ENCODE data around the gene TRIM54.

The TRIM54 gene

DNA sequence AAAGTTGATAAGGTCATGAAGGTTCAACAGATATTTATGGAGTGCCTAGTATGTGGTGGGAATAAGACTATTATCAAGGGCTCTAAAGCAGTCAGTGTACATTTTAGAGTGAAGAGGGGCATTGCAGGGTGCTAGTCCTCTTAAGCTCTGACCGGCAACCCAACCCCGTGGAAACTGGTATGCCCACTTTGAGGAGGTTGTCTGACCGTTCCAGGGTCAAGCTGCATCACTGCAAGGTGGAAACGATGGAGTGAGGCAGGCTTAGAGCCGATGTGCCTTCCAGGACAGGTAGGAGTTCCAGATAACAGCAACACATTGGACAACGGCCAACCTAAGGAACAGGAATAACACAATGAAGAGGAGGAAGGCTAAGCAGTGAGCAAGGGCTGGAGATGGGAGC lies 27.4 kb downstream of the TRIM54 start:
- Histone ChIP-seq H2BK5ac (ENCODE audit: low read depth, low read length, poor library complexity) (no peak overlapping the region), H3K4me3 (ENCODE audit: low read depth, low read length) (no peak overlapping the region), H3K79me1 (ENCODE audit: low read length) (no peaks in the 10 kb centered on the region), H3K9me3 (ENCODE audit: insufficient read depth, low read depth, low read length) (peaks cover 5% of the 10 kb centered on the region), H2AFZ (ENCODE audit: insufficient read depth, low read length, poor library complexity) (no peak overlapping the region), H3K4me1 (ENCODE audit: control insufficient read depth in 1 of 2, insufficient read depth in 2 of 2, low read length in 2 of 2) (peaks cover 4 to 10% of the 10 kb centered on the region in 2 experiments), H2BK120ac (ENCODE audit: insufficient read depth, low read length, poor library complexity) (no peak overlapping the region), H3K18ac (ENCODE audit: low read length) (no peak overlapping the region), H4K12ac (ENCODE audit: low read depth, low read length) (no peak overlapping the region), H2BK12ac (ENCODE audit: low read length) (no peak overlapping the region), H3K14ac (ENCODE audit: low read length) (no peak overlapping the region), H3K4me2 (ENCODE audit: low read length) (no peak overlapping the region), H4K8ac (ENCODE audit: low read depth, low read length) (no peak overlapping the region), H3K9ac (ENCODE audit: low read length) (no peak overlapping the region), H3K79me2 (ENCODE audit: control insufficient read depth, insufficient read depth, low read length, poor library complexity) (no peaks in the 10 kb centered on the region), H2AK5ac (ENCODE audit: low read length) (no peak overlapping the region), H4K91ac (ENCODE audit: low read depth, low read length) (no peak overlapping the region), H3K27ac (ENCODE audit: low read depth, low read length) (no peak overlapping the region), H3K23ac (ENCODE audit: low read length) (no peak overlapping the region), H3K36me3 (ENCODE audit: control insufficient read depth in 1 of 2, insufficient read depth in 2 of 2, low read length in 2 of 2) (peaks cover 3 to 11% of the 10 kb centered on the region in 2 experiments), H3K4ac (ENCODE audit: low read depth, low read length) (no peak overlapping the region), H3K27me3 (ENCODE audit: insufficient read depth, low read length) (peaks cover 31% of the 10 kb centered on the region)
- no peak for DNase-seq
- no CpG with 5 or more reads among the region's 6 CpGs for WGBS (ENCODE audit: extremely low coverage, insufficient coverage, insufficient read length)

DNA sequence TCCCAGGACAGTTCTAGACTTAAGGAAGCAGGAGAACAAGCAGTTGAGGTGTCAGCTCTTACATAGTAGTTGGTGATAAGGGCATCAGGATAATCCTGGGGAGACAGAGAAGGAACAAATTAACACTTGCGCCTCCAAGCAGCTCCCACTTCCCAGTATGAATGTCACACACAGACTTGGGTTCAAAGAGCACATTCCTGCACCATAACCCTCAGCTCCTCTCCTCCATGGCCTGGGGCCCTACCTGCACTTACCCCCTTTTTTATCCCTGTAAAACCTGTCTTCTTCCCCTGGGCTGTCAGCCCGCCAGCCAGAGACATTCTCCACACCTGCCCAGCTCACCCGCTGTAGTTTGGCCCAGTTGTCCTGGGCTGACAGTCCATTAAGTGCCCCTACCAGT lies 29.9 kb downstream of the TRIM54 start:
- Histone ChIP-seq H2AK5ac (ENCODE audit: low read length) (no peak overlapping the region), H4K8ac (ENCODE audit: low read depth, low read length) (no peak overlapping the region), H3K27me3 (ENCODE audit: insufficient read depth, low read length) (peaks cover 12% of the 10 kb centered on the region), H3K4ac (ENCODE audit: low read depth, low read length) (no peak overlapping the region), H3K27ac (ENCODE audit: low read depth, low read length) (no peak overlapping the region), H3K23ac (ENCODE audit: low read length) (no peak overlapping the region), H3K9ac (ENCODE audit: low read length) (no peak overlapping the region), H3K4me1 (ENCODE audit: control insufficient read depth in 1 of 2, insufficient read depth in 2 of 2, low read length in 2 of 2) (peaks cover 4 to 10% of the 10 kb centered on the region in 2 experiments), H3K79me1 (ENCODE audit: low read length) (no peaks in the 10 kb centered on the region), H3K36me3 (ENCODE audit: control insufficient read depth in 1 of 2, insufficient read depth in 2 of 2, low read length in 2 of 2) (peaks cover 7 to 11% of the 10 kb centered on the region in 2 experiments), H3K4me3 (ENCODE audit: low read depth, low read length) (no peak overlapping the region), H4K91ac (ENCODE audit: low read depth, low read length) (no peak overlapping the region), H3K18ac (ENCODE audit: low read length) (no peak overlapping the region), H3K9me3 (ENCODE audit: insufficient read depth, low read depth, low read length) (peaks cover 1% of the 10 kb centered on the region), H3K4me2 (ENCODE audit: low read length) (no peak overlapping the region), H2BK5ac (ENCODE audit: low read depth, low read length, poor library complexity) (no peak overlapping the region), H2BK12ac (ENCODE audit: low read length) (no peak overlapping the region), H3K14ac (ENCODE audit: low read length) (no peak overlapping the region), H3K79me2 (ENCODE audit: control insufficient read depth, insufficient read depth, low read length, poor library complexity) (no peaks in the 10 kb centered on the region), H2AFZ (ENCODE audit: insufficient read depth, low read length, poor library complexity) (no peak overlapping the region), H2BK120ac (ENCODE audit: insufficient read depth, low read length, poor library complexity) (no peak overlapping the region), H4K12ac (ENCODE audit: low read depth, low read length) (no peak overlapping the region)
- no peak for DNase-seq
- WGBS (ENCODE audit: extremely low coverage, insufficient coverage, insufficient read length): no CpG with 5 or more reads among the region's 3 CpGs

DNA sequence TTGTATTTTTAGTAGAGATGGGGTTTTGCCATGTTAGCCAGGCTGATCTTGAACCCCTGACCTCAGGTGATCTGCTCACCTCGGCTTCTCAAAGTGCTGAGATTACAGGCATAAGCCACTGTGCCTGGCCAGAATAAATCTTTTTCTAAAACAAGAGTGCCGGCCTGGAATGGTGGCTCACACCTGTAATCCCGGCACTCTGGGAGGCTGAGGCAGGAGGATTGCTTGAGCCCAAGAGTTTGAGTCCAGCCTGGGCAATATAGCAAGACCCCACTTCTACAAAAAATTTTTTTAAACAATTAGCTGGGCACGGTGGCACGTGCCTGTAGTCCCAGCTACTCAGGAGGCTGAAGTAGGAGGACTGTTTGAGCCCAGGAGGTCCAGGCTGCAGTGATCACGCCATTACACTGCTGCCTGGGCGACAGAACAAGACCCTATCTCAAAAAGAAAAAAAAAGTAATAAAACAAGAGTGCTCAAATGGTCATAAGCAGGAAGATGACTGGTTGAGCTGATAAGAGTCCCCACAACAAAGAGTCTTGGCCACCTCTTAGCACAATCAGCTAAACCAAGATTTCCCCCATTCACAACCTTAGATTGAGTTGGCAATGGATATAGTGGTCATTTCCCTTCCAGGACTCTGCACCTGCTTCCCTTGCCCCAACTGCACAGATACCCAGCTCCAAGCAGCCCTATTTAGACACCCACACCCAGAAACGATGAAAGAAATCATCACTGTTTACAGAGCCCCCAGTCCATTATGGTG lies 31.8 kb downstream of the TRIM54 start:
- peaks cover 7 to 13% of the 10 kb centered on the region in 2 experiments for H3K36me3 ChIP-seq (ENCODE audit: control insufficient read depth in 1 of 2, insufficient read depth in 2 of 2, low read length in 2 of 2)
- no peak for DNase-seq
- H3K79me1 ChIP-seq (ENCODE audit: low read length): no peaks in the 10 kb centered on the region

DNA sequence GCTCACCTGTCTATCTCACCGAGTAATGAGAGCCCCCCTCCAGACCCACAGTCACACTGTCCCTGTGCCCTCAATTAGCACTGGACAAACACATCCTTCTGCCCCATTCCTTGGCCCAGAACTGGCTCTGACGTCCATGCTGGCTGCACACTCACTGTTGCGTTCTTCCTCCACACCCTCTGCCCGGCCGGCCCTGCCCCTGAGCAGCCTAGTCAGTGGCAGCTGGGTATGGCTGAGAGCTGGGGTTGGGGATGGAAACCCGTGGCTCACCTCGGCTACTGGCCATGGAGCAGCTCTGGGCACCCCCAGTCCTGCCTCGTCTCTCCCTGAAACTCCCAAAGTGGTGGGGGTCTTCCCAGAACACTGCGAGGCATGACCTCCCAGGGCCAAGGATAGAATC lies 32.5 kb downstream of the TRIM54 start:
- no CpG with 5 or more reads among the region's 9 CpGs for WGBS (ENCODE audit: extremely low coverage, insufficient coverage, insufficient read length)
- no peak overlapping the region for H2AK5ac ChIP-seq (ENCODE audit: low read length)
- no peak overlapping the region for H2BK5ac ChIP-seq (ENCODE audit: low read depth, low read length, poor library complexity)
- H3K79me2 ChIP-seq (ENCODE audit: control insufficient read depth, insufficient read depth, low read length, poor library complexity): no peaks in the 10 kb centered on the region
- no peak overlapping the region for H2AFZ ChIP-seq (ENCODE audit: insufficient read depth, low read length, poor library complexity)
- no peak overlapping the region for H3K14ac ChIP-seq (ENCODE audit: low read length)
- H3K4ac ChIP-seq (ENCODE audit: low read depth, low read length): no peak overlapping the region
- peaks cover 6 to 11% of the 10 kb centered on the region in 2 experiments for H3K36me3 ChIP-seq (ENCODE audit: control insufficient read depth in 1 of 2, insufficient read depth in 2 of 2, low read length in 2 of 2)
- H3K4me3 ChIP-seq (ENCODE audit: low read depth, low read length): no peak overlapping the region
- H4K12ac ChIP-seq (ENCODE audit: low read depth, low read length): no peak overlapping the region
- H3K23ac ChIP-seq (ENCODE audit: low read length): no peak overlapping the region
- H3K18ac ChIP-seq (ENCODE audit: low read length): no peak overlapping the region
- no peak overlapping the region for H2BK12ac ChIP-seq (ENCODE audit: low read length)
- H2BK120ac ChIP-seq (ENCODE audit: insufficient read depth, low read length, poor library complexity): no peak overlapping the region
- no peak for DNase-seq
- no peak overlapping the region for H3K27ac ChIP-seq (ENCODE audit: low read depth, low read length)
- no peaks in the 10 kb centered on the region for H3K27me3 ChIP-seq (ENCODE audit: insufficient read depth, low read length)
- H4K8ac ChIP-seq (ENCODE audit: low read depth, low read length): no peak overlapping the region
- no peak overlapping the region for H3K9ac ChIP-seq (ENCODE audit: low read length)
- H3K79me1 ChIP-seq (ENCODE audit: low read length): no peaks in the 10 kb centered on the region
- H3K9me3 ChIP-seq (ENCODE audit: insufficient read depth, low read depth, low read length): peaks cover 1% of the 10 kb centered on the region
- no peak overlapping the region for H3K4me2 ChIP-seq (ENCODE audit: low read length)
- H3K4me1 ChIP-seq (ENCODE audit: control insufficient read depth in 1 of 2, insufficient read depth in 2 of 2, low read length in 2 of 2): peaks cover 0 to 4% of the 10 kb centered on the region in 2 experiments
- no peak overlapping the region for H4K91ac ChIP-seq (ENCODE audit: low read depth, low read length)

More for the DNA sequence above, 31.8 kb downstream of the TRIM54 start:
- Histone ChIP-seq H4K12ac (ENCODE audit: low read depth, low read length) (no peak overlapping the region), H2BK120ac (ENCODE audit: insufficient read depth, low read length, poor library complexity) (no peak overlapping the region), H3K14ac (ENCODE audit: low read length) (no peak overlapping the region), H4K91ac (ENCODE audit: low read depth, low read length) (no peak overlapping the region), H3K4ac (ENCODE audit: low read depth, low read length) (no peak overlapping the region), H2BK5ac (ENCODE audit: low read depth, low read length, poor library complexity) (no peak overlapping the region), H2BK12ac (ENCODE audit: low read length) (no peak overlapping the region), H3K27ac (ENCODE audit: low read depth, low read length) (no peak overlapping the region), H3K79me2 (ENCODE audit: control insufficient read depth, insufficient read depth, low read length, poor library complexity) (no peaks in the 10 kb centered on the region), H3K9me3 (ENCODE audit: insufficient read depth, low read depth, low read length) (peaks cover 1% of the 10 kb centered on the region), H3K27me3 (ENCODE audit: insufficient read depth, low read length) (no peaks in the 10 kb centered on the region), H3K9ac (ENCODE audit: low read length) (no peak overlapping the region), H4K8ac (ENCODE audit: low read depth, low read length) (no peak overlapping the region), H2AFZ (ENCODE audit: insufficient read depth, low read length, poor library complexity) (no peak overlapping the region), H3K23ac (ENCODE audit: low read length) (no peak overlapping the region), H3K4me1 (ENCODE audit: control insufficient read depth in 1 of 2, insufficient read depth in 2 of 2, low read length in 2 of 2) (peaks cover 0 to 4% of the 10 kb centered on the region in 2 experiments), H2AK5ac (ENCODE audit: low read length) (no peak overlapping the region), H3K4me2 (ENCODE audit: low read length) (no peak overlapping the region), H3K18ac (ENCODE audit: low read length) (no peak overlapping the region), H3K4me3 (ENCODE audit: low read depth, low read length) (no peak overlapping the region)
- WGBS (ENCODE audit: extremely low coverage, insufficient coverage, insufficient read length): no CpG with 5 or more reads among the region's 8 CpGs
